ENCODE measurements around the gene ZP2.

DNA sequence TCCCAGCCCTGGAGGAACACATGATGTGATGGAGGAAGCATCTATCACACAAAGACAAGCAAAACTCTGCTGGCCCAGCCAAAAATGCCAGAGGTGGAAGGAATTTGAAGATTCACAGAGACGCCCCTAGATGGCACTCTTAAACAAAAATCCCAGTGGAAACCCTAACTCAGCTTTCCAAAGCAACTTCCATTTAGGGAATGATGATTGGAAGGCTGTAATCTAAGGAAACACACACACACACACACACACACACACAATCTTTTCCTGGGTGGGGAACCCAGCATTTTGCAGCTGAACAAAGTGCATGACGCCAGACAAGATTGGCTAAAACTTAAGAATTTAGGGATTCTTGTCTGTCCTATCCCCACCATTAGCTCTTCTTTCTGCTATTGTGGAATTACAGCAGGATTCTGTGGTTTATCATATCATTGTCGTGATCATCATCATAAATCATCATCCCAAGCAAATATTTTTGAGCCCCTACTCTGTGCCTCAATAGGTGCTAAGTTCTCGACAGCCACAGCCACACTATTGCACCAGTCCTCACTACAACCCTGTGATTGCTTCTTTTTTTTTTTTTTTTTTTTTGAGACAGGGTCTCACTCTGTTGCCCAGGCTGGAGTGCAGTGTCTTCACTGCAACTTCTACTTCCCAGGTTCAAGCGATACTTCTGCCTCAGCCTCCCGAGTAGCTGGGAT is 54.5 kb downstream of the ZP2 start:
- TF ChIP-seq CTCF (IDR thresholded peaks at IDR 0.05; ENCODE audit: low read depth, low read length) = peak; percentile 50
- TF ChIP-seq POLR2A (IDR thresholded peaks at IDR 0.05; ENCODE audit: extremely low read depth, insufficient read length) = no peak
- TF ChIP-seq MAX (IDR thresholded peaks at IDR 0.05; ENCODE audit: low read depth, low read length) = no peak
- no peak for TF ChIP-seq MYC (IDR thresholded peaks at IDR 0.05; ENCODE audit: low read depth, low read length)
